Mesendoderm (in vitro differentiated cells): Measurements from ENCODE around the gene ZNF74.
"Not testable (repeated sequence)": the region's sequence is repeated elsewhere in the genome, so short reads cannot be mapped to it uniquely, and the experiment has no call there.

ENCODE experiments used
- DNase-seq: peaks from one replicate; pipeline ENCODE4 v3.0.0; 2013
- H2AK5ac ChIP-seq: 2 replicates; pipeline ENCODE4 v1.6.1; 2013; ENCODE audit warnings: low read length, inconsistent platforms
- H2BK120ac ChIP-seq: 2 replicates; pipeline ENCODE4 v1.6.1; 2013; ENCODE audit warnings: low read depth, mild to moderate bottlenecking, low read length, moderate library complexity, mixed read lengths
- H2BK15ac ChIP-seq: replicated peaks from 2 replicates; pipeline ENCODE4 v1.6.1; 2013; ENCODE audit warnings: low read depth, mild to moderate bottlenecking, moderate library complexity
- H2BK5ac ChIP-seq: 2 replicates; pipeline ENCODE4 v1.6.1; 2013; ENCODE audit warnings: low read length, inconsistent platforms
- H3K18ac ChIP-seq: 2 replicates; pipeline ENCODE4 v1.6.1; 2013; ENCODE audit warnings: mild to moderate bottlenecking, low read length, mixed read lengths
- H3K23ac ChIP-seq: one replicate; pipeline ENCODE4 v1.6.1; 2013; ENCODE audit warnings: low read length
- H3K27ac ChIP-seq: 2 replicates; pipeline ENCODE4 v1.5.1; 2013; ENCODE audit warnings: low read depth, mild to moderate bottlenecking, inconsistent platforms, low read length, moderate library complexity
- H3K27me3 ChIP-seq: 2 replicates; pipeline ENCODE4 v1.6.1; 2013; ENCODE audit warnings: low read length, control low read depth, mild to moderate bottlenecking, inconsistent platforms; ENCODE audit not compliant: insufficient read depth, poor library complexity
- H3K36me3 ChIP-seq: 2 replicates; pipeline ENCODE4 v1.6.1; 2013; ENCODE audit warnings: low read length, inconsistent platforms; ENCODE audit not compliant: control insufficient read depth, insufficient read depth
- H3K4ac ChIP-seq: one replicate; pipeline ENCODE4 v1.6.1; 2013; ENCODE audit warnings: low read depth, mild to moderate bottlenecking, low read length, moderate library complexity
- H3K4me1 ChIP-seq: 2 replicates; pipeline ENCODE4 v1.6.1; 2013; ENCODE audit warnings: low read depth, low read length, inconsistent platforms; ENCODE audit not compliant: control insufficient read depth
- H3K4me2 ChIP-seq: 2 replicates; pipeline ENCODE4 v1.6.1; 2013; ENCODE audit warnings: low read length
- H3K4me3 ChIP-seq: 2 replicates; pipeline ENCODE4 v1.5.1; 2013; ENCODE audit warnings: mild to moderate bottlenecking, low read length
- H3K56ac ChIP-seq: one replicate; pipeline ENCODE4 v1.6.1; 2013; ENCODE audit warnings: low read length
- H3K79me1 ChIP-seq: 2 replicates; pipeline ENCODE4 v1.6.1; 2013; ENCODE audit warnings: low read length, inconsistent platforms
- H3K79me2 ChIP-seq: 2 replicates; pipeline ENCODE4 v1.6.1; 2013; ENCODE audit warnings: mild to moderate bottlenecking, low read length; ENCODE audit not compliant: control insufficient read depth, insufficient read depth
- H3K9ac ChIP-seq: 2 replicates; pipeline ENCODE4 v1.6.1; 2013; ENCODE audit warnings: low read length, inconsistent platforms
- H4K5ac ChIP-seq: one replicate; pipeline ENCODE4 v1.6.1; 2013; ENCODE audit warnings: low read length
- H4K8ac ChIP-seq: one replicate; pipeline ENCODE4 v1.6.1; 2013; ENCODE audit warnings: low read depth, mild to moderate bottlenecking, control low read depth, low read length, moderate library complexity
- WGBS: extraction: QIAGEN DNeasy Blood & Tissue Kit; methylation state at CpG from one replicate; pipeline ENCODE4 v1.1.7; 2013; ENCODE audit warnings: low lambda C conversion rate, missing lambda C conversion rate; ENCODE audit not compliant: insufficient coverage; ENCODE audit errors: extremely low coverage; 5-methylcytosine and 5-hydroxymethylcytosine counted together

Gene ZNF74

DNA sequence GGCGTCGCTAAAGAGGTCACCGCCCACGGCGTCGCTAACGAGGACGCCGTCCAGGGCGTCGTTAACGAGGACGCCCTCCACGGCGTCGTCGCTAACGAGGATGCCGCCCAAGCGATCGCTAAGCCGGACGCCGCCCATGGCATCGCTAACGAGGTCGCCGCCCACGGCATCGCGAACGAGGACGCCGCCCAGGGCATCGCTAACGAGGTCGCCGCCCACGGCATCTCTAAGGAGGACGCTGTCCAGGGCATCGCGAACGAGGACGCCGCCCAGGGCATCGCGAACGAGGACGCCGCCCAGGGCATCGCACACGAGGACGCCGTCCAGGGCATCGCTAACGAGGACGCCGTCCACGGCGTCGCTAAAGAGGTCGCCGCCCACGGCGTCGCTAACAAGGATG, 37.0 kb upstream of the ZNF74 start:
- H3K4ac ChIP-seq, H3K23ac ChIP-seq, H3K9ac ChIP-seq, H2BK5ac ChIP-seq, H3K56ac ChIP-seq, H2BK120ac ChIP-seq, H3K4me3 ChIP-seq, H4K5ac ChIP-seq, H3K79me1 ChIP-seq, H3K4me1 ChIP-seq, H3K4me2 ChIP-seq, H3K79me2 ChIP-seq, H3K27ac ChIP-seq, H3K18ac ChIP-seq, H4K8ac ChIP-seq, H3K36me3 ChIP-seq, H3K27me3 ChIP-seq, H2AK5ac ChIP-seq, H2BK15ac ChIP-seq, DNase-seq: not testable (repeated sequence)
- no CpG with 5 or more reads among the region's 66 CpGs for WGBS

DNA sequence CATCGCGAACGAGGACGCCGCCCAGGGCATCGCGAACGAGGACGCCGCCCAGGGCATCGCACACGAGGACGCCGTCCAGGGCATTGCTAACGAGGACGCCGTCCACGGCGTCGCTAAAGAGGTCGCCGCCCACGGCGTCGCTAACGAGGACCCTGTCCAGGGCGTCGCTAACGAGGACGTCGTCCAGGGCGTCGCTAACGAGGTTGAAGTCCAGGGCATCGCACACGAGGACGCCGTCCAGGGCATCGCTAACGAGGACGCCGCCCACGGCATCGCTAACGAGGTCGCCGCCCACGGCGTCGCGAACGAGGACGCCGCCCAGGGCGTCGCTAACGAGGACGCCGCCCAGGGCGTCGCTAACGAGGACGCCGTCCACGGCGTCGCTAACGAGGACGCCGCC, 36.0 kb upstream of the ZNF74 start:
- not testable (repeated sequence) for H3K27ac ChIP-seq, H3K4ac ChIP-seq, H3K4me2 ChIP-seq, H3K18ac ChIP-seq, H4K8ac ChIP-seq, H3K56ac ChIP-seq, DNase-seq, H4K5ac ChIP-seq, H2AK5ac ChIP-seq, H3K79me1 ChIP-seq, H3K79me2 ChIP-seq, H3K27me3 ChIP-seq, H2BK5ac ChIP-seq, H3K4me3 ChIP-seq, H3K36me3 ChIP-seq, H2BK15ac ChIP-seq, H3K9ac ChIP-seq, H2BK120ac ChIP-seq, H3K4me1 ChIP-seq, H3K23ac ChIP-seq
- whole genome bisulfite sequencing, result no CpG with 5 or more reads among the region's 70 CpGs

- not testable (repeated sequence) for H4K5ac ChIP-seq, H4K8ac ChIP-seq, H2BK15ac ChIP-seq, H3K4ac ChIP-seq, H2BK5ac ChIP-seq, H3K56ac ChIP-seq, H3K23ac ChIP-seq, H3K36me3 ChIP-seq, H3K4me1 ChIP-seq, DNase-seq, H3K9ac ChIP-seq, H3K27ac ChIP-seq, H3K18ac ChIP-seq, H2BK120ac ChIP-seq, H3K4me2 ChIP-seq, H2AK5ac ChIP-seq, H3K79me1 ChIP-seq, H3K79me2 ChIP-seq, H3K4me3 ChIP-seq, H3K27me3 ChIP-seq
- WGBS, result no CpG with 5 or more reads among the region's 103 CpGs
These were observed 35.3 kb upstream of the ZNF74 start for GRCh38 chr22:20358503-20359239.

GRCh38 chr22:20360261-20360660, 33.7 kb upstream of the ZNF74 start:
- not testable (repeated sequence) for H3K4ac ChIP-seq, H3K4me3 ChIP-seq, H3K23ac ChIP-seq, H2BK15ac ChIP-seq, H3K79me1 ChIP-seq, H2BK5ac ChIP-seq, H3K56ac ChIP-seq, H3K36me3 ChIP-seq, H4K8ac ChIP-seq, H3K9ac ChIP-seq, H2AK5ac ChIP-seq, H3K27ac ChIP-seq, H2BK120ac ChIP-seq, H3K4me1 ChIP-seq, H3K79me2 ChIP-seq, DNase-seq, H3K18ac ChIP-seq, H3K4me2 ChIP-seq, H4K5ac ChIP-seq, H3K27me3 ChIP-seq
- WGBS, result no CpG with 5 or more reads among the region's 60 CpGs

GRCh38 chr22:20360866-20361751, 32.8 kb upstream of the ZNF74 start:
- not testable (repeated sequence) for H2BK15ac ChIP-seq, H3K18ac ChIP-seq, H3K4me3 ChIP-seq, H3K4ac ChIP-seq, H2AK5ac ChIP-seq, H3K27me3 ChIP-seq, H3K79me1 ChIP-seq, H3K36me3 ChIP-seq, H3K27ac ChIP-seq, H3K79me2 ChIP-seq, DNase-seq, H3K56ac ChIP-seq, H3K9ac ChIP-seq, H4K5ac ChIP-seq, H3K4me1 ChIP-seq, H2BK5ac ChIP-seq, H3K4me2 ChIP-seq, H4K8ac ChIP-seq, H3K23ac ChIP-seq, H2BK120ac ChIP-seq
- no CpG with 5 or more reads among the region's 145 CpGs for WGBS
